Gastroesophageal sphincter (tissue), 4 donors: ENCODE data around the gene PLIN5. TPM values are rescaled to one million over a fixed set of nuclear protein-coding genes. Genes with fewer than 3 reads are reported as not detected.
A peak's percentile ranks its signal among the peaks of the same experiment; 100 is the strongest.

Experiments
- ATAC-seq: fragments of 150-250 bp; one replicate; pipeline ENCODE4 v1.9.1; 2016; ENCODE audit warnings: mild to moderate bottlenecking, moderate library complexity
- H3K27ac ChIP-seq, 4 donors: fragments of 200-600 bp; sonication (generic) in 3 of 4; 1 replicate in 3 of 4; 2 replicates in 1 of 4; pipeline ENCODE4 v1.5.1; 2016 to 2019
- H3K27me3 ChIP-seq: fragments of 200-600 bp; sonication (generic); one replicate; pipeline ENCODE4 v1.5.1; 2019
- H3K36me3 ChIP-seq, 2 donors: fragments of 200-600 bp; sonication (generic); one replicate each; pipeline ENCODE4 v1.5.1; 2019; ENCODE audit warnings: control low read depth in 1 of 2
- H3K4me1 ChIP-seq, 3 donors: fragments of 200-600 bp; sonication (generic); 1 replicate in 2 of 3; 2 replicates in 1 of 3; pipeline ENCODE4 v1.5.1; 2016 to 2019; ENCODE audit warnings: control low read depth in 2 of 3
- H3K4me3 ChIP-seq, 2 donors: fragments of 200-600 bp; sonication (generic); one replicate each; pipeline ENCODE4 v1.5.1; 2019; ENCODE audit warnings: mild to moderate bottlenecking in 1 of 2, moderate library complexity in 1 of 2
- H3K9me3 ChIP-seq, 3 donors: fragments of 200-600 bp; sonication (generic); one replicate each; pipeline ENCODE4 v1.5.1; 2017 to 2019; ENCODE audit warnings: control low read depth in 2 of 3
- EP300 ChIP-seq: sonication (generic); formaldehyde crosslinking; IDR thresholded peaks from one replicate; pipeline ENCODE4 v1.6.1; 2017; ENCODE audit warnings: antibody characterized with exemption, mild to moderate bottlenecking
- POLR2A ChIP-seq, 2 donors: fragments of 450-650 bp; IDR thresholded peaks; one replicate each; pipeline ENCODE4 v1.6.1; 2017; ENCODE audit warnings: antibody characterized with exemption in 2 of 2, mild to moderate bottlenecking in 2 of 2, moderate library complexity in 1 of 2
- POLR2AphosphoS5 ChIP-seq: sonication (generic); formaldehyde crosslinking; IDR thresholded peaks from one replicate; pipeline ENCODE4 v1.6.1; 2017; ENCODE audit warnings: antibody characterized with exemption
- WGBS, 2 donors: methylation state at CpG; one replicate each; pipeline ENCODE4 v1.1.5; 2018; ENCODE audit warnings: low coverage in 1 of 2; 5-methylcytosine and 5-hydroxymethylcytosine counted together
- total RNA-seq, 4 donors: library from RNA; depleted of rRNA; stranded (reverse); fragments of >200 nt; gene quantifications; one replicate each; pipeline ENCODE4 v1.1.0, GENCODE V29; 2016
- TF ChIP-seq, protein P1 (sequence below), 4 experiments: fragments of 200-600 bp in 2 of 4; fragments of 450-650 bp in 2 of 4; sonication (generic) in 1 of 4; IDR thresholded peaks; one replicate each; pipeline ENCODE4 v1.5.1; 2017 to 2019; ENCODE audit warnings: antibody characterized with exemption in 4 of 4, mild to moderate bottlenecking in 2 of 4, moderate library complexity in 2 of 4

Gene PLIN5
- total RNA-seq, 4 donors from 2014 or later = 0.49 to 24.3 (median 11.2) TPM

DNA sequence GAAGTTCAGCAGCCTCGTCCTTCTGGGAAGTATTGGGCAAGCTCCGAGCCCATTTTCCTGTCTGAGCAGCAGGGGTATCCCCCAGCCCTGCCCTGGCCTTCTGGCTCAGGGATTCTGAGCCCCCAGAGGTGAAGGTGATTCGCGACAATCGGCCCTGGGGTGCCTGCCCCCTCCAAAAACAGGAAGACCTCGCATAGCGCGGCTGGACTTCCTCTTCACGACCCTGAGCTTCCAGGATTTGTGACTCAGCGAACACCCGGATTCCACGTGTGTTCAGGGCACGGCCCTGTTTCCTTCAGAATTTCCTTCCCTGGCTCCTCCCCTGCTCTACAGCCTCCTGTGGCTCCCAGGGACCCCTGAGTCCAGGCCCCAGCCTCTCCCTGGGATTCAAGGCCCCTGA lies 24.5 kb upstream of the PLIN5 start, which contains the start of gene SEMA6B:
Gene SEMA6B, minus strand, starts transcription at position 116 of the 400 bp plus-strand sequence. CDS start 1,227 bp downstream, outside the sequence.
- TF ChIP-seq POLR2A (IDR thresholded peaks at IDR 0.05) = no peak
- TF ChIP-seq POLR2AphosphoS5 = peak; percentile 65
- ATAC-seq = peak; percentile 65

DNA sequence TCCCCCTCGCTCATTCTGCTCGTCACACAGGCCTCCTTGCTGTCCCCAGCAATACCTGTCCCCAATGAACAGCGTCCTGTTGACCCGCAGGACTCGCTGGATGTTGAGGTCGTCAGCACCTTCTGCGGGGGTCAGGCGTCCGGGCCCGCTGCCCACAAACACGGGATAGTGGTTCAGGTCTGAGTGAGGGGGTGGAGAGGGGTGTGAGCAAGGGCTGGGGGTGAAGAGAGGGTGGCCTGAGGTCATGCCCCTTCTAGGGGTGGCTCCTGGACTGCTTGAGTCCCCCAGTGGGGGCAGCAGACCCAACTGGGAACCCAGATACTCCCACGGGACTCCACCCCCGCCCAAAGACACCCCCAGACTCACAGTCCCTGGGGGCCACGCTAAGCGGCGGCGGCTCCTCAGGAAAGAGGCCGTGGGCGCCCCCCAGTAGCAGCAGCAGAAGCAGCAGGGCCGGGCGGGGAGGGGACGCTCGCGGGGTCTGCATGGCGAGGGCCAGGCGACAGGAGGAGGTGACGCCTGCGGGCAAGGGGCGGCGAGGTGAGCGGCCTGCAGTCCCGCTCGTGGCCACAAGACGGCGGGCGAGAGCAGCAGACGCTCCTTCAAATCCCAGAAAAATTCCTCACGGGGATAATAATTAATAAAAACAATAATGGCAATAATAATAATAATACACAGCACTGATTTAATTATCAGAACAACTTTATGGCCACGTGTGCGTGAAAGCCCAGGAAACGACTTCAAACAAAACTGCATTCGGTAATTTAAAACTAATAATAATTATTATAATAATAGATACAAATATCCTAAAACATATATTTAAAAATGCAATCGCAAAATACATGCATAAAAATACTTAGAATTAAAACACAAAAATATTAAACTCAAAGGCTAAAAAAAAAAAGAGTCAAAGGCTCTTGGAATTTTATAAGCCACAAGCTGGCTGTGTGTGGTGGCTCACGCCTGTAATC lies 23.2 kb upstream of the PLIN5 start:
- peaks cover 0 to 6% (median 3%) of the 10 kb centered on the region in 3 donors for H3K4me1 ChIP-seq
- peak overlapping the region in 1 of 2 donors; percentile 43 for H3K4me3 ChIP-seq
- ATAC-seq = no peak
- peaks cover 6% of the 10 kb centered on the region for H3K27me3 ChIP-seq
- peak overlapping the region in 2 of 4 donors; percentile 22 to 47 for H3K27ac ChIP-seq
- no peaks in the 10 kb centered on the region for H3K9me3 ChIP-seq
- peaks cover 0 to 6% of the 10 kb centered on the region in 2 donors for H3K36me3 ChIP-seq
- 12 to 24% methylated on average over 10 to 22 of the region's 44 CpGs for WGBS, 2 donors
- no peak for TF ChIP-seq POLR2AphosphoS5
- TF ChIP-seq, protein P1, sequence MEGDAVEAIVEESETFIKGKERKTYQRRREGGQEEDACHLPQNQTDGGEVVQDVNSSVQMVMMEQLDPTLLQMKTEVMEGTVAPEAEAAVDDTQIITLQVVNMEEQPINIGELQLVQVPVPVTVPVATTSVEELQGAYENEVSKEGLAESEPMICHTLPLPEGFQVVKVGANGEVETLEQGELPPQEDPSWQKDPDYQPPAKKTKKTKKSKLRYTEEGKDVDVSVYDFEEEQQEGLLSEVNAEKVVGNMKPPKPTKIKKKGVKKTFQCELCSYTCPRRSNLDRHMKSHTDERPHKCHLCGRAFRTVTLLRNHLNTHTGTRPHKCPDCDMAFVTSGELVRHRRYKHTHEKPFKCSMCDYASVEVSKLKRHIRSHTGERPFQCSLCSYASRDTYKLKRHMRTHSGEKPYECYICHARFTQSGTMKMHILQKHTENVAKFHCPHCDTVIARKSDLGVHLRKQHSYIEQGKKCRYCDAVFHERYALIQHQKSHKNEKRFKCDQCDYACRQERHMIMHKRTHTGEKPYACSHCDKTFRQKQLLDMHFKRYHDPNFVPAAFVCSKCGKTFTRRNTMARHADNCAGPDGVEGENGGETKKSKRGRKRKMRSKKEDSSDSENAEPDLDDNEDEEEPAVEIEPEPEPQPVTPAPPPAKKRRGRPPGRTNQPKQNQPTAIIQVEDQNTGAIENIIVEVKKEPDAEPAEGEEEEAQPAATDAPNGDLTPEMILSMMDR (IDR thresholded peaks at IDR 0.05) = peak in 3 of 4 experiments; percentile 90 to 99 (median 96)
- TF ChIP-seq EP300 = no peak

More for the DNA sequence above, 24.5 kb upstream of the PLIN5 start, which contains the start of gene SEMA6B:
- no peaks in the 10 kb centered on the region for H3K9me3 ChIP-seq
- peaks cover 0 to 6% (median 3%) of the 10 kb centered on the region in 3 donors for H3K4me1 ChIP-seq
- peak within 1 kb of the TSS in 3 of 4 donors; percentile 54 to 66 (median 62) for H3K27ac ChIP-seq
- peak within 1 kb of the TSS in 1 of 2 donors; percentile 43 for H3K4me3 ChIP-seq
- H3K27me3 ChIP-seq = peaks cover 6% of the 10 kb centered on the region
- H3K36me3 ChIP-seq = no peaks in the 10 kb centered on the region
- WGBS, 2 donors = 73% methylated on average over 4 of the region's 13 CpGs; no CpG with 5 or more reads in 1 of the 2 donors

DNA sequence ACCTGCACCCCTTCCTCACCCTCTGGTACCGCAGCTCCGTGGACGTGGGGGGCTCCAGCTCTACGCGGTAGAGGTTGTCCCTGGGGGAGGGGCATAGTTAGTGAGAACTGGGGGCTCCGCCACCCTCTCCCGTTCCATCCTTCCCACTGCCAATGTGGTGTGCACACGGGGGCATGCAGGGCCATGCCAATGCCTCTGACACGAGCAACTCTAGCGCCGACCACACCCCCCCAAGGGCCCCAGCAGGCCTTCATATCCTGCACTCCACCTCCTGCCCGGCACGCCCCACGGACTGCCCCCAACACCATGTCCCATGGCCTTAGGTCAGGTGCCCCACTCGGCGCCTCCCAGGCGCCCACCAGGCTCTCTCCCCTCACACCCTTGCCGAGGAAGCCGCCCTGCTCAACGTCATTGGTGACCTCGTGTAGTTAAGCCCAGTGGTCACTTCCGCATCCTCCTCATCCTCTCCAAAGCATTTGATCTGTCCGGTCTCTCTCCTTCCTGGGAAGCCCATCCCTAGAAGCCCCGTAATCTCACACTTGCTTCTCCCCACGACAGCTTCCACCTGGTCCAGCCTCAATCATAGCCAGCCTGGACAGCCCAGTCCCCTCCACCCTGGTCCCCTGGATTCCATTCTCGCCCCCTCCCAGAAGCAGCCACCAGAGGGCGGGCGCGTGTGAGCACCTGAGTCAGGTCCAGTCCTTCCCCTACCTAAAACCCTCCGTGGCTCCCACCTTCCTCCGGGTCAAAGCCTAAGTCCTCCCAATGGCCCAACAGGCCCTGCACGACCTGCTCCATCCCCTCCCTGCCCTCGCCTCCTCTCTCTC lies 22.3 kb upstream of the PLIN5 start:
- no peak for ATAC-seq
- no peaks in the 10 kb centered on the region for H3K9me3 ChIP-seq
- peaks cover 0 to 6% (median 3%) of the 10 kb centered on the region in 3 donors for H3K4me1 ChIP-seq
- no peak overlapping the region for H3K27ac ChIP-seq
- H3K36me3 ChIP-seq = peaks cover 0 to 10% of the 10 kb centered on the region in 2 donors
- peaks cover 7% of the 10 kb centered on the region for H3K27me3 ChIP-seq
- WGBS, 2 donors = 65 to 80% methylated on average over 15 to 20 of the region's 33 CpGs
- peak overlapping the region in 1 of 2 donors; percentile 43 for H3K4me3 ChIP-seq
- TF ChIP-seq, protein P1 (IDR thresholded peaks at IDR 0.05) = no peak
- TF ChIP-seq EP300 (no peak), POLR2A (IDR thresholded peaks at IDR 0.05) (no peak), POLR2AphosphoS5 (no peak)

DNA sequence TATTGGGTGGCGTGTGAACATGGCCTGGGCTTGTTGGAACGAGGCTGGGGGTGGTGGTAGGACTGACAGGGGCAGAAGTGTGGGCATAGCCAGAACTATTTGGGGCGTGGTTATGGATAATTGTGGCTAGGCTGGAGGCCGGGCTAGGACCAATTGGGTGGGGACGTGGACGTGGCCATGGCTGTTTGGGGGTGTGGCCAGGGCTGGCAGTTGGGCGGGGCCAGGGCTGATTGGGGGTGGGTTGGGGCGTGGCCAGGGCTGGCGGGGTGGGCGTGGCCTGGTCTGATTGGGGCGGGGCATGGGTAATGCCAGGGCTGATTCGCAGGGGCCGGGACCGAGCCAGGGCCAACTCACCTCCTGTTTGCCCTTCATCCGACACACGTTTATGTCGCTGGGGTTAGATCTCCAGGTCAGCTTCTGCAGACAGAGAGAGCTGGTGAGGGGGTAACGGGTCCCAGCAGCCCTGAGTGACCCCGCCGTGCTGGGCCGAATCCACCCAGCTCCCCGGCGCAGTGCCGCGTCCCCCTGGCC lies 21.6 kb upstream of the PLIN5 start:
- Histone ChIP-seq H3K9me3 (no peaks in the 10 kb centered on the region), H3K4me3 (no peak overlapping the region), H3K27me3 (peaks cover 14% of the 10 kb centered on the region), H3K36me3 (peaks cover 0 to 15% of the 10 kb centered on the region in 2 donors), H3K4me1 (peaks cover 0 to 6% (median 3%) of the 10 kb centered on the region in 3 donors), H3K27ac (no peak overlapping the region)
- WGBS, 2 donors = 79 to 92% methylated on average over 5 to 13 of the region's 25 CpGs
- TF ChIP-seq, protein P1 (IDR thresholded peaks at IDR 0.05) = no peak
- TF ChIP-seq POLR2A (IDR thresholded peaks at IDR 0.05) = no peak
- TF ChIP-seq POLR2AphosphoS5 = no peak
- TF ChIP-seq EP300 = no peak
- no peak for ATAC-seq
